ENCODE measurements around the gene ZFAND6. TPM values are rescaled to one million over a fixed set of nuclear protein-coding genes. Genes with fewer than 3 reads are reported as not detected.
A peak's percentile ranks its signal among the peaks of the same experiment; 100 is the strongest.

Gene ZFAND6
- total and polyA plus RNA-seq, 4 donors: 47.6 to 102 (median 82.4) TPM

DNA sequence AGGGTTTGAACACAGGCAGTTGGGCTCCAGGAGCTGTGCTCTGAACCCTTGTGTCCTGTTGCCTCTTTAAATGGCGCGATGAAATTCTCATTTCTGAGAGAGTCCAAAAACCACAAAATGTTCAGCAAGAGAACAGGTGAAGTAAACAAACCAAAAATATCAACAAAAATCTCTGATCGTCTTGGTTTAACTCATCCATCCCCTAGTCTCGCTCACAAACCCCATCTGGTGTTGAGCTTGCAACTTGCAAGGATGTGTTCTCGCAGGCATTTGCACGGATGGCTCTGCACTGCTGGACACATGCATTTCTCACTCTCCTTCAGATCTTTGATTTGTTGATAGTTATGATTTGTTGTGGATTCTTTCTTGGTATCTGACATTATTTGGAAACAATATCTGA lies 124.4 kb downstream of the ZFAND6 start:
- no peaks in the 10 kb centered on the region for H3K27me3 ChIP-seq (ENCODE audit: control insufficient read depth in 4 of 4, insufficient read depth in 4 of 4, low read length in 3 of 4)
- TF ChIP-seq, protein P1, sequence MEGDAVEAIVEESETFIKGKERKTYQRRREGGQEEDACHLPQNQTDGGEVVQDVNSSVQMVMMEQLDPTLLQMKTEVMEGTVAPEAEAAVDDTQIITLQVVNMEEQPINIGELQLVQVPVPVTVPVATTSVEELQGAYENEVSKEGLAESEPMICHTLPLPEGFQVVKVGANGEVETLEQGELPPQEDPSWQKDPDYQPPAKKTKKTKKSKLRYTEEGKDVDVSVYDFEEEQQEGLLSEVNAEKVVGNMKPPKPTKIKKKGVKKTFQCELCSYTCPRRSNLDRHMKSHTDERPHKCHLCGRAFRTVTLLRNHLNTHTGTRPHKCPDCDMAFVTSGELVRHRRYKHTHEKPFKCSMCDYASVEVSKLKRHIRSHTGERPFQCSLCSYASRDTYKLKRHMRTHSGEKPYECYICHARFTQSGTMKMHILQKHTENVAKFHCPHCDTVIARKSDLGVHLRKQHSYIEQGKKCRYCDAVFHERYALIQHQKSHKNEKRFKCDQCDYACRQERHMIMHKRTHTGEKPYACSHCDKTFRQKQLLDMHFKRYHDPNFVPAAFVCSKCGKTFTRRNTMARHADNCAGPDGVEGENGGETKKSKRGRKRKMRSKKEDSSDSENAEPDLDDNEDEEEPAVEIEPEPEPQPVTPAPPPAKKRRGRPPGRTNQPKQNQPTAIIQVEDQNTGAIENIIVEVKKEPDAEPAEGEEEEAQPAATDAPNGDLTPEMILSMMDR (IDR thresholded peaks at IDR 0.05; ENCODE audit: low read depth, low read length, missing input control): no peak
- TF ChIP-seq RAD21 (IDR thresholded peaks at IDR 0.05): peak in 1 of 2 donors; percentile 75
- H3K9ac ChIP-seq (ENCODE audit: low read depth in 1 of 2, low read length in 2 of 2): no peak overlapping the region
- H3K9me3 ChIP-seq (ENCODE audit: control insufficient read depth in 4 of 4, low read length in 3 of 4): no peaks in the 10 kb centered on the region
- no peak for DNase-seq (ENCODE audit: low spot score)
- H3K4me3 ChIP-seq (ENCODE audit: low read depth in 1 of 3, low read length in 3 of 3): no peak overlapping the region
- 71% methylated on average over 6 of the region's 6 CpGs for WGBS
- H3K27ac ChIP-seq (ENCODE audit: low read depth in 1 of 2, low read length in 2 of 2): no peak overlapping the region
- no peaks in the 10 kb centered on the region for H3K4me1 ChIP-seq (ENCODE audit: control insufficient read depth in 4 of 4, insufficient read depth in 4 of 4, low read length in 3 of 4)
- peaks cover 23 to 87% (median 73%) of the 10 kb centered on the region in 4 donors for H3K36me3 ChIP-seq (ENCODE audit: control insufficient read depth in 4 of 4, insufficient read depth in 3 of 4, low read depth in 1 of 4, low read length in 3 of 4)

DNA sequence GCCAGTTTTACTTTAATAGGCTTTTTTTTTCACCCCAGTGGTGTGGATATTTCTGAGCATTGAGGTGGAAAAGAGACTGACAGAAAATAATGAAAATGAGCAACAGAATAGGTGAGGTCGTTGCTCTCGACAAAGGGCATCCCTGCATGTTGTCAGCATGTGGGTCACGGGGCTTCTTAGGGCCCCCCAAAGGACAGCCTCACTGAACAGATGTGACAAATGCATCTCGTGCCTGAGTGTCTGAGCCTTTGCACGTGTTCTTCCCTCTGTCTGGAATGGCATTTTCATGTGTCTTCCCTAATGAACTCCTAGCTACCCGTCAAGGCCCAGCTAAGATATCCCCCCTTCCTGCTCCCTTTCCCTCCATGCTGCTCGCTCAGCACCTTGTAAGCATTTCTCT lies 125.1 kb downstream of the ZFAND6 start:
- H3K4me3 ChIP-seq (ENCODE audit: low read depth in 1 of 3, low read length in 3 of 3): no peak overlapping the region
- 96% methylated on average over 7 of the region's 7 CpGs for WGBS
- no peak overlapping the region for H3K9ac ChIP-seq (ENCODE audit: low read depth in 1 of 2, low read length in 2 of 2)
- H3K36me3 ChIP-seq (ENCODE audit: control insufficient read depth in 4 of 4, insufficient read depth in 3 of 4, low read depth in 1 of 4, low read length in 3 of 4): peaks cover 23 to 83% (median 68%) of the 10 kb centered on the region in 4 donors
- H3K4me1 ChIP-seq (ENCODE audit: control insufficient read depth in 4 of 4, insufficient read depth in 4 of 4, low read length in 3 of 4): no peaks in the 10 kb centered on the region
- H3K9me3 ChIP-seq (ENCODE audit: control insufficient read depth in 4 of 4, low read length in 3 of 4): no peaks in the 10 kb centered on the region
- no peaks in the 10 kb centered on the region for H3K27me3 ChIP-seq (ENCODE audit: control insufficient read depth in 4 of 4, insufficient read depth in 4 of 4, low read length in 3 of 4)
- no peak for DNase-seq (ENCODE audit: low spot score)
- no peak for TF ChIP-seq RXRA (IDR thresholded peaks at IDR 0.05)
- TF ChIP-seq, protein P2, sequence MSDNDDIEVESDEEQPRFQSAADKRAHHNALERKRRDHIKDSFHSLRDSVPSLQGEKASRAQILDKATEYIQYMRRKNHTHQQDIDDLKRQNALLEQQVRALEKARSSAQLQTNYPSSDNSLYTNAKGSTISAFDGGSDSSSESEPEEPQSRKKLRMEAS (IDR thresholded peaks at IDR 0.05): no peak
- no peak for TF ChIP-seq NR2F2 (IDR thresholded peaks at IDR 0.05)
- TF ChIP-seq HNF4A (conservative IDR thresholded peaks at IDR 0.05): no peak
- TF ChIP-seq, protein P1 (IDR thresholded peaks at IDR 0.05; ENCODE audit: low read depth, low read length, missing input control): no peak
- no peak for TF ChIP-seq JUND (IDR thresholded peaks at IDR 0.05)
- TF ChIP-seq FOXA1 (IDR thresholded peaks at IDR 0.05): no peak
- H3K27ac ChIP-seq (ENCODE audit: low read depth in 1 of 2, low read length in 2 of 2): no peak overlapping the region

DNA sequence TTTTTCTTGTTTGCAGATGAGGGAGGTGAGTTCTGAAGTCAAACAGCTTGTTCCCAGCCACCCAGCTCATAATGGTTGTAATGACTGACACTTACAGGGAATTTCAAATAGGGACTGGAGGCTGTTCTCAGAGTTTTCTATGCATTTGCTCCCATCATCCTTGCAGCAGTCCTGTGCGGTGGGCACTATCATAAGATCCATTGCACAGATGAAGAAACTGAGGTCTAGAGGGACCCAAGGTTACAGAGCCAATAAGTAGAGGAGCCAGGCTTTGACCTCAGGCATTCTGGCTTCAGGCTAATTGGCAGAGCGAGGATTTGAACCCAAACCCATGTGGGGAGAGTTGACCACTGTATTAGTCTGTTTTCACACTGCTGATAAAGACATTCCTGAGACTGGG lies 125.7 kb downstream of the ZFAND6 start:
- H3K4me3 ChIP-seq (ENCODE audit: low read depth in 1 of 3, low read length in 3 of 3): no peak overlapping the region
- no peaks in the 10 kb centered on the region for H3K9me3 ChIP-seq (ENCODE audit: control insufficient read depth in 4 of 4, low read length in 3 of 4)
- H3K36me3 ChIP-seq (ENCODE audit: control insufficient read depth in 4 of 4, insufficient read depth in 3 of 4, low read depth in 1 of 4, low read length in 3 of 4): peaks cover 19 to 79% (median 63%) of the 10 kb centered on the region in 4 donors
- TF ChIP-seq FOXA2 (IDR thresholded peaks at IDR 0.05) (no peak), EGR1 (IDR thresholded peaks at IDR 0.05; ENCODE audit: low read depth in 2 of 2) (no peak), HNF4A (conservative IDR thresholded peaks at IDR 0.05) (no peak), TAF1 (conservative IDR thresholded peaks at IDR 0.05) (no peak), YY1 (IDR thresholded peaks at IDR 0.05) (no peak), RAD21 (IDR thresholded peaks at IDR 0.05) (no peak)
- TF ChIP-seq, protein P3, sequence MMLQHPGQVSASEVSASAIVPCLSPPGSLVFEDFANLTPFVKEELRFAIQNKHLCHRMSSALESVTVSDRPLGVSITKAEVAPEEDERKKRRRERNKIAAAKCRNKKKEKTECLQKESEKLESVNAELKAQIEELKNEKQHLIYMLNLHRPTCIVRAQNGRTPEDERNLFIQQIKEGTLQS (IDR thresholded peaks at IDR 0.05): no peak
- TF ChIP-seq, protein P1 (IDR thresholded peaks at IDR 0.05; ENCODE audit: low read depth, low read length, missing input control): no peak
- H3K4me1 ChIP-seq (ENCODE audit: control insufficient read depth in 4 of 4, insufficient read depth in 4 of 4, low read length in 3 of 4): no peaks in the 10 kb centered on the region
- H3K27ac ChIP-seq (ENCODE audit: low read depth in 1 of 2, low read length in 2 of 2): no peak overlapping the region
- no peaks in the 10 kb centered on the region for H3K27me3 ChIP-seq (ENCODE audit: control insufficient read depth in 4 of 4, insufficient read depth in 4 of 4, low read length in 3 of 4)
- no peak for DNase-seq (ENCODE audit: low spot score)
- over 99% methylated on average over 2 of the region's 2 CpGs for WGBS
- H3K9ac ChIP-seq (ENCODE audit: low read depth in 1 of 2, low read length in 2 of 2): no peak overlapping the region

All from liver (tissue), 9 donors.